Measurements from ENCODE around the gene SLC16A7. TPM values are rescaled to one million over a fixed set of nuclear protein-coding genes. Genes with fewer than 3 reads are reported as not detected.

Gene SLC16A7
- total RNA-seq, 4 donors from 2014 or later: 14.9 to 22.2 (median 15.7) TPM

GRCh38 chr12:59575826-59576225, 20.0 kb upstream of the SLC16A7 start:
- 89 to 91% methylated on average over 2 of the region's 2 CpGs for WGBS, 2 donors
- Histone ChIP-seq H3K27me3 (no peaks in the 10 kb centered on the region), H3K4me1 (no peaks in the 10 kb centered on the region), H3K4me3 (replicated peaks in 1 of 3) (no peak overlapping the region), H3K27ac (no peak overlapping the region), H3K36me3 (no peaks in the 10 kb centered on the region), H3K9me3 (no peaks in the 10 kb centered on the region)
- intact Hi-C loops (cut with DNase I): no loop called here
- no peak for TF ChIP-seq CTCF (IDR thresholded peaks at IDR 0.05)
- TF ChIP-seq POLR2A (IDR thresholded peaks at IDR 0.05): no peak
- no peak for DNase-seq

DNA sequence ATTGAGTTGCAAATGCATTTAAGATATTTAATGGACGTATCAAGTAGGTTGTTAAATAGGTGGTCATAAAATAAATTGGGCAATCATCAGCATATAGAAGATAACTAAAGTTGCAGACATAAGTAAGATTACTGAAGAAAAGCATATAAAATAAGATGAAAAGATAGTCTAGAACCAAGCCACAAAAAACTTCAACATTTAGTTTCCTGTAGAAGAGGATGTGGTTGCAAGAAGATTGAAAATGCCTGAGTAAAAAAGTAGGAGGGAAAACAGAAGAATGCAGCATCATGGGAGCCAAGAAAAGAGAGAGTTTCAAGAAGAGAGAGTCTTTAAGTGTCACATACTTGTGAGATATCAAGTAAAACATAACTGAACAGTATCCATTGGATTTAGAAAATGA, 17.6 kb upstream of the SLC16A7 start:
- no peaks in the 10 kb centered on the region for H3K9me3 ChIP-seq
- no peak for TF ChIP-seq CTCF (IDR thresholded peaks at IDR 0.05)
- TF ChIP-seq POLR2A (IDR thresholded peaks at IDR 0.05): no peak
- no peaks in the 10 kb centered on the region for H3K27me3 ChIP-seq
- no peaks in the 10 kb centered on the region for H3K36me3 ChIP-seq
- 81 to 88% methylated on average over 1 of the region's 1 CpG for WGBS, 2 donors
- H3K4me1 ChIP-seq: no peaks in the 10 kb centered on the region
- no peak overlapping the region for H3K27ac ChIP-seq
- H3K4me3 ChIP-seq (replicated peaks in 1 of 3): no peak overlapping the region
- intact Hi-C loops (cut with DNase I): no loop called here
- DNase-seq: no peak

- no peaks in the 10 kb centered on the region for H3K4me1 ChIP-seq
- H3K9me3 ChIP-seq: no peaks in the 10 kb centered on the region
- no peaks in the 10 kb centered on the region for H3K36me3 ChIP-seq
- intact Hi-C loops (cut with DNase I): no loop called here
- H3K27ac ChIP-seq: no peak overlapping the region
- H3K27me3 ChIP-seq: no peaks in the 10 kb centered on the region
- 86 to 94% methylated on average over 2 of the region's 2 CpGs for WGBS, 2 donors
- no peak for TF ChIP-seq POLR2A (IDR thresholded peaks at IDR 0.05)
- TF ChIP-seq CTCF (IDR thresholded peaks at IDR 0.05): no peak
- DNase-seq: no peak
- no peak overlapping the region for H3K4me3 ChIP-seq (replicated peaks in 1 of 3)
Measured at GRCh38 chr12:59579631-59580030, 16.2 kb upstream of the SLC16A7 start.

GRCh38 chr12:59580050-59580449, 15.8 kb upstream of the SLC16A7 start:
- no peaks in the 10 kb centered on the region for H3K4me1 ChIP-seq
- 57 to 78% methylated on average over 2 of the region's 2 CpGs for WGBS, 2 donors
- H3K36me3 ChIP-seq: no peaks in the 10 kb centered on the region
- no peak overlapping the region for H3K27ac ChIP-seq
- no peaks in the 10 kb centered on the region for H3K27me3 ChIP-seq
- DNase-seq: no peak
- no peak overlapping the region for H3K4me3 ChIP-seq (replicated peaks in 1 of 3)
- TF ChIP-seq CTCF (IDR thresholded peaks at IDR 0.05) (no peak), POLR2A (IDR thresholded peaks at IDR 0.05) (no peak)
- intact Hi-C loops (cut with DNase I): no loop called here
- H3K9me3 ChIP-seq: no peaks in the 10 kb centered on the region

GRCh38 chr12:59583003-59583712, 12.7 kb upstream of the SLC16A7 start:
- H3K27ac ChIP-seq: no peak overlapping the region
- H3K9me3 ChIP-seq: no peaks in the 10 kb centered on the region
- TF ChIP-seq CTCF (IDR thresholded peaks at IDR 0.05) (no peak), POLR2A (IDR thresholded peaks at IDR 0.05) (no peak)
- intact Hi-C loops (cut with DNase I): no loop called here
- WGBS, 2 donors: 83 to 92% methylated on average over 1 of the region's 1 CpG
- no peaks in the 10 kb centered on the region for H3K27me3 ChIP-seq
- H3K4me3 ChIP-seq (replicated peaks in 1 of 3): no peak overlapping the region
- no peak for DNase-seq
- no peaks in the 10 kb centered on the region for H3K4me1 ChIP-seq
- H3K36me3 ChIP-seq: no peaks in the 10 kb centered on the region

Data from thyroid gland (tissue), 4 donors.